Upper lobe of left lung (tissue), 6 donors: ENCODE measurements around the gene CNDP1. TPM values are rescaled to one million over a fixed set of nuclear protein-coding genes. Genes with fewer than 3 reads are reported as not detected.

Experiments used
- ATAC-seq, 2 donors: fragments of 200-7000 bp; cut with Tn5 transposase; one replicate each; pipeline ENCODE4 v1.9.1; 2022; ENCODE audit warnings: mild to moderate bottlenecking in 2 of 2, moderate library complexity in 2 of 2; ENCODE audit not compliant: low FRiP score in 2 of 2
- DNase-seq, 2 donors: peaks; one replicate each; pipeline ENCODE4 v3.0.0-alpha.2; 2019 to 2020
- H3K27ac ChIP-seq, 4 donors: fragments of 200-600 bp; sonication (generic); one replicate each; pipeline ENCODE4 v1.5.1; 2016 to 2019
- H3K27me3 ChIP-seq, 4 donors: fragments of 200-600 bp; sonication (generic); one replicate each; pipeline ENCODE4 v1.5.1; 2017 to 2019
- H3K36me3 ChIP-seq, 4 donors: fragments of 200-600 bp; sonication (generic); one replicate each; pipeline ENCODE4 v1.5.1; 2016 to 2019
- H3K4me1 ChIP-seq, 4 donors: fragments of 200-600 bp; sonication (generic); one replicate each; pipeline ENCODE4 v1.5.1; 2018 to 2019
- H3K4me3 ChIP-seq, 4 donors: fragments of 200-600 bp; sonication (generic); one replicate each; pipeline ENCODE4 v1.5.1; 2017 to 2019; ENCODE audit warnings: mild to moderate bottlenecking in 2 of 4, moderate library complexity in 1 of 4
- H3K9me3 ChIP-seq, 4 donors: fragments of 200-600 bp; sonication (generic); one replicate each; pipeline ENCODE4 v1.5.1; 2018 to 2019
- CTCF ChIP-seq, 6 experiments: fragments of 450-650 bp in 4 of 6; fragments of 200-600 bp in 2 of 6; sonication (generic) in 2 of 6; IDR thresholded peaks; one replicate each; pipeline ENCODE4 v1.5.1; 2016 to 2019; ENCODE audit warnings: antibody characterized with exemption in 6 of 6
- EP300 ChIP-seq, 4 donors: sonication (generic); formaldehyde crosslinking; IDR thresholded peaks; one replicate each; pipeline ENCODE4 v1.5.1; 2017; ENCODE audit warnings: antibody characterized with exemption in 4 of 4, control low read depth in 2 of 4
- POLR2A ChIP-seq, 4 donors: fragments of 450-650 bp; IDR thresholded peaks; one replicate each; pipeline ENCODE4 v1.5.1; 2016 to 2017; ENCODE audit warnings: antibody characterized with exemption in 4 of 4, mild to moderate bottlenecking in 2 of 4
- POLR2AphosphoS5 ChIP-seq, 2 donors: sonication (generic); formaldehyde crosslinking; IDR thresholded peaks; one replicate each; pipeline ENCODE4 v1.5.1; 2017; ENCODE audit warnings: antibody characterized with exemption in 2 of 2
- WGBS, 2 donors: methylation state at CpG; one replicate each; pipeline ENCODE4 v1.1.5; 2017 to 2018; 5-methylcytosine and 5-hydroxymethylcytosine counted together
- total RNA-seq, 6 donors: library from RNA; depleted of rRNA in 4 of 6; stranded (reverse); fragments of >200 nt in 4 of 6; gene quantifications; one replicate each; pipeline versions ENCODE4 v1.1.0 to v1.2.1, GENCODE V29; 2016 to 2021
- donor health status: DM: no; HTN: no; CAD: no; lungs with moderate emphysema.
- donor health status: DM: no; HTN: yes; CAD: no; lungs with severe emphysema.

The CNDP1 gene
- total RNA-seq, 6 donors from 2014 or later: not detected

- Histone ChIP-seq H3K9me3 (no peaks in the 10 kb centered on the region), H3K4me1 (no peaks in the 10 kb centered on the region), H3K4me3 (no peak overlapping the region), H3K27me3 (no peaks in the 10 kb centered on the region), H3K27ac (no peak overlapping the region), H3K36me3 (peaks cover 59 to 100% (median 90%) of the 10 kb centered on the region in 4 donors)
- WGBS, 2 donors: 94 to 97% methylated on average over 2 to 7 of the region's 7 CpGs
- TF ChIP-seq CTCF (IDR thresholded peaks at IDR 0.05): no peak
- TF ChIP-seq POLR2A (IDR thresholded peaks at IDR 0.05): no peak
- DNase-seq (no peak), ATAC-seq (no peak)
Observed at GRCh38 chr18:74511823-74512222, 22.5 kb upstream of the CNDP1 start.

GRCh38 chr18:74512321-74513053 lies 21.8 kb upstream of the CNDP1 start:
- peaks cover 63 to 100% (median 90%) of the 10 kb centered on the region in 4 donors for H3K36me3 ChIP-seq
- no peaks in the 10 kb centered on the region for H3K9me3 ChIP-seq
- H3K4me1 ChIP-seq: no peaks in the 10 kb centered on the region
- H3K4me3 ChIP-seq: no peak overlapping the region
- no peak for ATAC-seq
- H3K27ac ChIP-seq: no peak overlapping the region
- H3K27me3 ChIP-seq: no peaks in the 10 kb centered on the region
- 89 to 93% methylated on average over 15 of the region's 15 CpGs for WGBS, 2 donors
- no peak for TF ChIP-seq POLR2AphosphoS5 (IDR thresholded peaks at IDR 0.05)
- TF ChIP-seq POLR2A (IDR thresholded peaks at IDR 0.05): no peak
- TF ChIP-seq CTCF (IDR thresholded peaks at IDR 0.05): no peak
- no peak for TF ChIP-seq EP300 (IDR thresholded peaks at IDR 0.05)
- DNase-seq: no peak

GRCh38 chr18:74513149-74513882 lies 21.0 kb upstream of the CNDP1 start:
- Histone ChIP-seq H3K4me1 (no peaks in the 10 kb centered on the region), H3K9me3 (no peaks in the 10 kb centered on the region), H3K27ac (no peak overlapping the region), H3K4me3 (no peak overlapping the region), H3K36me3 (peaks cover 59 to 99% (median 87%) of the 10 kb centered on the region in 4 donors), H3K27me3 (no peaks in the 10 kb centered on the region)
- WGBS, 2 donors: 93 to 96% methylated on average over 17 to 25 of the region's 27 CpGs
- no peak for TF ChIP-seq POLR2AphosphoS5 (IDR thresholded peaks at IDR 0.05)
- no peak for TF ChIP-seq EP300 (IDR thresholded peaks at IDR 0.05)
- TF ChIP-seq POLR2A (IDR thresholded peaks at IDR 0.05): no peak
- TF ChIP-seq CTCF (IDR thresholded peaks at IDR 0.05): no peak
- ATAC-seq (no peak), DNase-seq (peak in 1 of 2 donors; percentile 65)

- H3K36me3 ChIP-seq: peaks cover 59 to 99% (median 87%) of the 10 kb centered on the region in 4 donors
- no peaks in the 10 kb centered on the region for H3K27me3 ChIP-seq
- H3K9me3 ChIP-seq: no peaks in the 10 kb centered on the region
- H3K27ac ChIP-seq: no peak overlapping the region
- no peaks in the 10 kb centered on the region for H3K4me1 ChIP-seq
- WGBS, 2 donors: 79 to 88% methylated on average over 7 to 8 of the region's 8 CpGs
- ATAC-seq (no peak), DNase-seq (no peak)
- no peak for TF ChIP-seq CTCF (IDR thresholded peaks at IDR 0.05)
- TF ChIP-seq POLR2AphosphoS5 (IDR thresholded peaks at IDR 0.05): no peak
- no peak for TF ChIP-seq POLR2A (IDR thresholded peaks at IDR 0.05)
- TF ChIP-seq EP300 (IDR thresholded peaks at IDR 0.05): no peak
- H3K4me3 ChIP-seq: no peak overlapping the region
Observed at GRCh38 chr18:74513883-74514205, 20.5 kb upstream of the CNDP1 start.
